Subcutaneous adipose tissue (tissue), 4 donors: ENCODE measurements around the gene FGF2. TPM values are rescaled to one million over a fixed set of nuclear protein-coding genes. Genes with fewer than 3 reads are reported as not detected.

ENCODE experiments used
- CTCF ChIP-seq: fragments of 450-650 bp; IDR thresholded peaks from one replicate; pipeline ENCODE4 v1.5.1; 2016; ENCODE audit warnings: low read depth, mild to moderate bottlenecking, control low read depth, antibody characterized with exemption, moderate library complexity
- total RNA-seq, 4 donors: library from RNA; depleted of rRNA; stranded (reverse); fragments of >200 nt; gene quantifications; one replicate each; pipeline ENCODE4 v1.1.0, GENCODE V29; 2016

FGF2 gene
- total RNA-seq = 10 to 100 TPM; 35.5 to 51.5 (median 44.5) TPM

GRCh38 chr4:122826553-122827257 is at the start of gene FGF2:
Gene FGF2, plus strand, starts transcription at chr4:122826831. Its CDS starts 344 bp downstream, at chr4:122827175.
- no peak for TF ChIP-seq CTCF

DNA sequence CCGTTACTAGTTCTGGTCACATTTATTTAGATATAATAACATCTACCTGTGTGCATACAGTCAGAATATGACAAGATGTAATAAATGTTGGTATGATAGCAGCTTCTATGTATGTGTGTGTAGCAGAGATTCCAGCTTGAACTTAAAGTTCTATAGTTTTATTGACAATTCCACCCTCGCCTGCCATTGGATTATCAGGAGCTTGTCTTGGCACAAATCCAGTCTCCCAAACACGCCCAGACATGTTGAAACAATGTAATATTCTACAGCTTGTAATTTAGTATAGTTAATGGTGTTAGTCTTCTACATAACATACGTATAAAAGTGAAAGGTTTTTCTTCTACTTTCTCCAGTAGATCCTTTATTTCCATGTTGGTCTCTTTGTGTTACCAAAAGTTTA is 49.7 kb upstream of the FGF2 start:
- TF ChIP-seq CTCF = no peak

DNA sequence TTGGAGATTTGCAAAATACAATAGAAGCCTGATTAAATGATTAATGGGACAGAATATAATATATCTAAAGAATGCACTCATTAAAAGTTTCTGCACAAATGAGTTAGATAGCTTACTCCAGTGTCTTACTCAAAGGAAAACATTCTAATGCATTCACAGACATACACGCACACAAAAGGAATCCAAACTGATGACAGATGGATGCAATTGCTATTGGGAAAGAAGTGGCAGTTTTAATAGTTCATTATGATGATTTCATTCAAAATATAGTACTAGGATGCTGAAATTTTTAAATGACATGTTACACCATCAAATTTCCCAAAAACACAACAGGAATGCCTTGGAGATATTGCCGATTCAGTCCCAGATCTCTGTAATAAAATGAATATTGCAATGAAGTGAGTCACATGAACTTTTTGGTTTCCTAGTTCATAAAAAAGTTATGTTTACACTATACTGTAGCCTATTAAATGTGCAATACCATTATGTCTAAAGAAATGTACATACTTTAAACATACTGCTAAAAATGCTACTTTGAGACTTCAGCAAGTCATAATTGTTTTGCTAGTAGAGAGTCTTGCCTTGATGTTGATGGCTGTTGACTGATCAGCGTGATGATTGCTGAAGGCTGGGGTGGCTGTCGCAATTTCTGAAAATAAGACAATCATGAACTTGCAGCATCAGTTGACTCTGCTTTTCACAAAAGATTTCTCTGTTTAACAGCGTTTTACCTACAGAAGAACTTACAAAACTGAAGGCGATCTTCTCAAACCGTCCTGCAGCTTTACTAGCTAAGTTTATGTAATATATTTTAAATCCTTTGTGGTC is 48.6 kb upstream of the FGF2 start:
- TF ChIP-seq CTCF = no peak

GRCh38 chr4:122781486-122781885 is 45.1 kb upstream of the FGF2 start:
- TF ChIP-seq CTCF = no peak

- no peak for TF ChIP-seq CTCF
Observed at GRCh38 chr4:122783301-122784215, 43.1 kb upstream of the FGF2 start.

- no peak for TF ChIP-seq CTCF
Observed at GRCh38 chr4:122784261-122784660, 42.4 kb upstream of the FGF2 start.
